Measurements from ENCODE around the gene RABEPK. TPM values are rescaled to one million over a fixed set of nuclear protein-coding genes. Genes with fewer than 3 reads are reported as not detected.
A peak's percentile ranks its signal among the peaks of the same experiment; 100 is the strongest.

The RABEPK gene
- total and polyA plus RNA-seq, 7 experiments from 2014 or later, result 10.7 to 52.5 (median 17.5) TPM

- no peaks in the 10 kb centered on the region for H3K27me3 Mint-ChIP-seq
- DNase-seq (no peak), ATAC-seq (no peak)
- H3K4me1 ChIP-seq (ENCODE audit: control insufficient read depth in 2 of 2, insufficient read depth in 2 of 2, low read length in 2 of 2), result peaks cover 0 to 6% of the 10 kb centered on the region in 2 donors
- peak overlapping the region in 1 of 9 donors; percentile 4 for H3K27ac Mint-ChIP-seq
- H3K27ac ChIP-seq (ENCODE audit: low read depth, low read length), result no peak overlapping the region
- peaks cover 0 to 10% (median 7%) of the 10 kb centered on the region in 5 donors for H3K36me3 Mint-ChIP-seq
- H3K4me3 Mint-ChIP-seq, result no peak overlapping the region
- H3K27me3 ChIP-seq (ENCODE audit: control insufficient read depth in 2 of 2, insufficient read depth in 2 of 2, low read length in 2 of 2), result no peaks in the 10 kb centered on the region
- ChIA-PET CTCF (no interaction called here), POLR2A (interaction anchor here (0.7 to 1.9 kb wide), 2 partner anchors 9 to 36 kb away, joined by 5 to 6 read pairs; partner anchors contain the start of gene HSPA5)
- H3K36me3 ChIP-seq (ENCODE audit: control insufficient read depth in 2 of 3, insufficient read depth in 3 of 3, low read length in 3 of 3), result peaks cover 0 to 4% (median 2%) of the 10 kb centered on the region in 3 experiments
- intact Hi-C loops (cut with micrococcal nuclease), result no loop called here
- no peaks in the 10 kb centered on the region for H3K9me3 Mint-ChIP-seq
- no peak overlapping the region for H3K4me3 ChIP-seq (ENCODE audit: low read length)
- no peaks in the 10 kb centered on the region for H3K9me3 ChIP-seq (ENCODE audit: control insufficient read depth in 2 of 3, low read length in 3 of 3)
- peaks cover 9 to 32% (median 25%) of the 10 kb centered on the region in 7 donors for H3K4me1 Mint-ChIP-seq
These were observed 77.1 kb downstream of the RABEPK start for GRCh38 chr9:125277411-125277810.

- Histone ChIP-seq H3K27me3 (ENCODE audit: control insufficient read depth in 2 of 2, insufficient read depth in 2 of 2, low read length in 2 of 2) (no peaks in the 10 kb centered on the region), H3K4me1 (ENCODE audit: control insufficient read depth in 2 of 2, insufficient read depth in 2 of 2, low read length in 2 of 2) (no peaks in the 10 kb centered on the region), H3K4me3 (ENCODE audit: low read length) (no peak overlapping the region), H3K9me3 (ENCODE audit: control insufficient read depth in 2 of 3, low read length in 3 of 3) (no peaks in the 10 kb centered on the region), H3K27ac (ENCODE audit: low read depth, low read length) (no peak overlapping the region), H3K36me3 (ENCODE audit: control insufficient read depth in 2 of 3, insufficient read depth in 3 of 3, low read length in 3 of 3) (peaks cover 0 to 4% (median 0%) of the 10 kb centered on the region in 3 experiments)
- peaks cover 3 to 23% (median 14%) of the 10 kb centered on the region in 7 donors for H3K4me1 Mint-ChIP-seq
- ChIA-PET POLR2A (interaction anchor here (0.6 to 1.3 kb wide), 3 partner anchors 10 to 112 kb away, joined by 3 to 4 read pairs (median 3); no protein-coding TSS in a partner anchor), CTCF (interaction anchor here (0.7 kb wide), 2 partner anchors 13 to 96 kb away, joined by 3 to 4 read pairs; no protein-coding TSS in a partner anchor)
- H3K36me3 Mint-ChIP-seq, result peaks cover 0 to 7% (median 4%) of the 10 kb centered on the region in 5 donors
- intact Hi-C loops (cut with micrococcal nuclease), result no loop called here
- H3K9me3 Mint-ChIP-seq, result no peaks in the 10 kb centered on the region
- no peak overlapping the region for H3K4me3 Mint-ChIP-seq
- DNase-seq (no peak), ATAC-seq (no peak)
- H3K27me3 Mint-ChIP-seq, result no peaks in the 10 kb centered on the region
- no peak overlapping the region for H3K27ac Mint-ChIP-seq
These were observed 80.6 kb downstream of the RABEPK start for GRCh38 chr9:125280945-125281344.

Other genes with a start within 250 kb of the RABEPK start
- gene SCAI, start 57.0 kb upstream of the RABEPK start, total RNA-seq, result 10 to 100 TPM; 12.8 to 23.9 (median 16.6) TPM
- 1 to 10 TPM; 2.7 to 5.4 TPM for gene SCAI, start 57.0 kb upstream of the RABEPK start, polyA plus RNA-seq
- gene PPP6C, start 10.7 kb upstream of the RABEPK start, total RNA-seq, result 10 to 100 TPM; 32.9 to 54.2 (median 49.5) TPM
- gene PPP6C, start 10.7 kb upstream of the RABEPK start, polyA plus RNA-seq, result 10 to 100 TPM; 54.3 to 56.5 TPM
- 100 to 1,000 TPM; 127 to 248 (median 155) TPM for gene HSPA5, start 40.8 kb downstream of the RABEPK start, total RNA-seq
- gene HSPA5, start 40.8 kb downstream of the RABEPK start, polyA plus RNA-seq, result 100 to 1,000 TPM; 136 to 207 TPM
- 10 to 100 TPM; 57.3 to 68.9 (median 65.0) TPM for gene GAPVD1, start 61.3 kb downstream of the RABEPK start, total RNA-seq
- 10 to 100 TPM; 39.6 to 61.1 TPM for gene GAPVD1, start 61.3 kb downstream of the RABEPK start, polyA plus RNA-seq

Measured in naive thymus-derived CD4-positive, alpha-beta T cell (primary cell).